CD4-positive, alpha-beta T cell treated with Interleukin-4 for 4 hours (primary cell): ENCODE data around the gene NSL1.

Source experiments
- DNase-seq: peaks from one replicate; pipeline ENCODE4 v3.0.0-alpha.2; 2020

Gene NSL1

DNA sequence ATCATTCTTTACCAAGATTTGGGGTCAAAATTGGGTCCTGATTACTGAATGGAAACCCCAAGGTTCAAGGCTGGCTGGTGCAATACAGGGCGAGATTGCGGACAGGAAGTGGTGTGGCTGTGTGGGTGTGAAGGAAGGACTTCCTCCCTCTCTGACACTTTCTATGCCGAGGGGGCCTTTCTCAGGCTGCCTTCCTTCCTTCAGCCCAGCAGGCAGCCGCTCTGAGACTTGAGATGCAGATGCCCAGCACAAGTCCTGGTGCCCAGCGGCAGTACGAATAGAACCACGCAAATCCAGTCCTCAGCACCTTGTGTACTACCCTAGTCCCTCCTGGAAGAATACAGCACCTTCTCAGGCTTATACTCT, 108.2 kb downstream of the NSL1 start:
- DNase-seq, result no peak

- no peak for DNase-seq
Observed at GRCh38 chr1:212680680-212681389, 110.7 kb downstream of the NSL1 start.

DNA sequence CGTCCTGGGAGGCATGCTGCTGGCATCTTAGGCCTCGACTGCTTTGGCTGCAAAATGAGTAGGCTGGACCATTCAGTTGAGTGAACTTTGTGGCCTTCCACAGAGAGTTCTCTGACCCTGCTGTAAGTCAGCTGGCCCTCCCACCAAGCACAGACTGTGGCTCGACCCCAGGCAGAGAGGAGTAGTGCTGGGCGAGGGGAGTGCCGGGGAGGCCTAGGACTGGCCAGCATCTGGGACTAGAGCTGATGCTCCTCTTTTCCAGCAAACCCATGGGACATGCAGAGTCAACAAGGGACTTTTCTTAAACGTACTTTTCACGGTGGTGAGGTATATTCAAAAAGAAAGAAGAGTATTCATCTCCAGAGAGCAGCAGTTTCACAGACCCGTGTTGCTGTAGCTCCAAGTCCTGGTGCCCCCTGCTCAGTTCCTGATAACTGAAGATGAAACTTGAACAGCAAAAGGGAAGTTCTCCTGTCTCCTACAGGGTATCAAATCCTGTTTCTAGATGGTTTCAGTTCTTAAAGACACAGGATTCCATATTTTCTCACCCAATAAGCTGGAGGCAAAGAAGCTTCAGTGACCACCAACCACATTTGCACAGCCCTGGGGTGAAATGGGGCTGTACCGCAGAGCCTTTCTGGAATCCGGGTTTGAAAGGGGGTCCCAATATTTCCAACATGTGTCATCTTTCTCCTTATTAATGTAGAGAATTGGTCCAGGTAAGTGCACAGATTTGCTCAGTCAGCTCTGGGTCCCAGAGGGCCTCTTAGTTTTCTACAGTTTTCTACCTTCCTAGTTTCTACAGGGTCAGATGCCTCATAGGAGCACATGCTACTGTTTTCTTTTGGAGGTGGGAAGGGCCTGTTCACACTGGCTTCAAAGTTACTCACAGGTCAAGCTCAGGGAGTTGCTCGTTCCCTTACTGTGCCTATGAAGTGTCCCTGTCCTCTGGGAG, 112.8 kb downstream of the NSL1 start:
- DNase-seq, result no peak

- no peak for DNase-seq
Observed at GRCh38 chr1:212677573-212677972, 114.0 kb downstream of the NSL1 start.

DNA sequence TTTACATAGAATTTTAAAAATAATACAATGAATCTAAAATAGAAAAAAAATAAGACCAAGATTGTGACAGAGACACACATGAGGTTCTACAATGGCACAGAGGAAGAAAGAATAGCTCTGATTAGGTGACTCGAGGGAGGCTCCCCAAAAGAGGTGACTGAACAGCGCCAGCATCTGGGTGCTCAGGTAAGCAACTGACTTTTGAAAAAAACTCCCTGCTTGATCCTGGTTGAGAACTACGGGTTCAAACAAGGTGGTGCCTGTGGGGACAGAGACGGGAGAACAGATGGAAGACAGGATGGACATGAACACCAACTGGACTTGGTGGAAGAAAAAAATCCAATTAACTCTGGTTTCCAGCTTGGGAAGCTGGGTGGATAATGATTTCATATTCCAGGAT, 114.4 kb downstream of the NSL1 start:
- no peak for DNase-seq
